Choroid plexus epithelial cell (primary cell): Measurements from ENCODE around the gene PRMT7.

Experiments used
- DNase-seq: peaks from one replicate; pipeline ENCODE4 v3.0.0-alpha.2; 2010; ENCODE audit warnings: low read depth
- H3K4me3 ChIP-seq: 2 replicates; pipeline ENCODE4 v1.5.1; 2011; ENCODE audit warnings: low read depth, mild to moderate bottlenecking, control low read depth, low read length, moderate library complexity
- CTCF ChIP-seq: conservative IDR thresholded peaks from 2 replicates; pipeline ENCODE4 v1.5.1; 2011; ENCODE audit warnings: low read depth, mild to moderate bottlenecking, control low read depth, inconsistent platforms, low read length, moderate library complexity

PRMT7 gene

GRCh38 chr16:68393333-68393732 is 82.5 kb downstream of the PRMT7 start:
- no peak for TF ChIP-seq CTCF
- no peak for DNase-seq
- no peak overlapping the region for H3K4me3 ChIP-seq

GRCh38 chr16:68395167-68395786 is 84.5 kb downstream of the PRMT7 start:
- DNase-seq = no peak
- no peak for TF ChIP-seq CTCF

GRCh38 chr16:68395815-68396214 is 85.0 kb downstream of the PRMT7 start:
- no peak overlapping the region for H3K4me3 ChIP-seq
- no peak for DNase-seq
- TF ChIP-seq CTCF = no peak

More at GRCh38 chr16:68395167-68395786, 84.5 kb downstream of the PRMT7 start:
- no peak overlapping the region for H3K4me3 ChIP-seq

- peak; percentile 78 for DNase-seq
- TF ChIP-seq CTCF = peak; percentile 83
- H3K4me3 ChIP-seq = no peak overlapping the region
These were observed 85.7 kb downstream of the PRMT7 start for GRCh38 chr16:68396481-68396880.

GRCh38 chr16:68397710-68398201 is 86.9 kb downstream of the PRMT7 start:
- no peak for DNase-seq
- no peak overlapping the region for H3K4me3 ChIP-seq
- no peak for TF ChIP-seq CTCF

- no peak for TF ChIP-seq CTCF
- peak; percentile 67 for DNase-seq
- no peak overlapping the region for H3K4me3 ChIP-seq
These were observed 88.6 kb downstream of the PRMT7 start for GRCh38 chr16:68399456-68399855.
